Endothelial cell of umbilical vein (primary cell): ENCODE results near the gene CCDC93. TPM values are rescaled to one million over a fixed set of nuclear protein-coding genes. Genes with fewer than 3 reads are reported as not detected.

Experiments used
- BruUV-seq: library from RNA; stranded (reverse); fragments of 400-500 nt; replicated peaks from 2 replicates; lab custom pipeline; 2021; lab: Mats Ljungman, UMichigan
- CTCF ChIA-PET: fragments of 300-600, 350-600 bp; sonication (Branson Sonifier 250); formaldehyde crosslinking; loops from one replicate; lab custom pipeline; 2021; ENCODE audit warnings: antibody characterized with exemption, inconsistent platforms; lab: Charles Lee
- POLR2A ChIA-PET: fragments of 300-600, 350-600 bp; sonication (Branson Sonifier 250); formaldehyde crosslinking; loops from one replicate; lab custom pipeline; 2021; ENCODE audit warnings: antibody characterized with exemption, inconsistent platforms; lab: Charles Lee
- DNase-seq: peaks from one replicate; pipeline ENCODE4 v3.0.0-alpha.2; 2011; ENCODE audit warnings: low read depth, low spot score
- FAIRE-seq: peaks from 2 replicates; lab custom pipeline; 2011; peaks lifted over from hg19 to GRCh38; lab: Jason Lieb, UNC
- H2AFZ ChIP-seq: 2 replicates; pipeline ENCODE4 v1.6.0; 2012; ENCODE audit warnings: low read depth, low read length, control low read depth, inconsistent platforms
- H3K27ac ChIP-seq: 2 replicates; pipeline ENCODE4 v1.5.1; 2011; ENCODE audit warnings: low read depth, mild to moderate bottlenecking, control low read depth, low read length, moderate library complexity; ENCODE audit not compliant: insufficient read depth
- H3K27me3 ChIP-seq, 2 experiments: 2 replicates each; pipeline versions ENCODE4 v1.6.0 to v1.6.1; 2011; ENCODE audit warnings: low read length in 2 of 2, mixed read lengths in 1 of 2; ENCODE audit not compliant: control insufficient read depth in 2 of 2, insufficient read depth in 2 of 2
- H3K36me3 ChIP-seq, 2 experiments: 2 replicates in 1 of 2; 3 replicates in 1 of 2; pipeline ENCODE4 v1.5.1; 2011; ENCODE audit warnings: low read length in 2 of 2, mild to moderate bottlenecking in 1 of 2, moderate library complexity in 1 of 2; ENCODE audit not compliant: control insufficient read depth in 2 of 2, insufficient read depth in 2 of 2; ENCODE audit errors: extremely low read depth in 1 of 2
- H3K4me1 ChIP-seq: 3 replicates; pipeline ENCODE4 v1.5.1; 2011; ENCODE audit warnings: mild to moderate bottlenecking, low read length; ENCODE audit not compliant: control insufficient read depth, insufficient read depth; ENCODE audit errors: extremely low read depth
- H3K4me2 ChIP-seq: 2 replicates; pipeline ENCODE4 v1.6.1; 2011; ENCODE audit warnings: low read length, control low read depth, mixed read lengths; ENCODE audit not compliant: insufficient read depth
- H3K4me3 ChIP-seq, 3 experiments: fragments of 200-600 bp in 1 of 3; sonication (generic), shearing (Covaris generic) in 1 of 3; replicated peaks in 1 of 3; 2 replicates each; pipeline ENCODE4 v1.5.1; 2011 to 2016; ENCODE audit warnings: control low read depth in 3 of 3, low read length in 3 of 3, mild to moderate bottlenecking in 2 of 3, inconsistent platforms in 1 of 3, low read depth in 1 of 3, moderate library complexity in 1 of 3; ENCODE audit not compliant: insufficient read depth in 1 of 3
- H3K79me2 ChIP-seq: 2 replicates; pipeline ENCODE4 v1.6.0; 2012; ENCODE audit warnings: low read length, inconsistent platforms; ENCODE audit not compliant: control insufficient read depth, insufficient read depth
- H3K9ac ChIP-seq: replicated peaks from 2 replicates; pipeline ENCODE3; 2011; ENCODE audit warnings: low read length, control low read depth; ENCODE audit not compliant: insufficient read depth; ENCODE audit errors: extremely low read depth
- H3K9me1 ChIP-seq: replicated peaks from 3 replicates; pipeline ENCODE4 v1.6.0; 2011; ENCODE audit warnings: mild to moderate bottlenecking, low read length; ENCODE audit not compliant: control insufficient read depth, insufficient read depth; ENCODE audit errors: extremely low read depth
- H3K9me3 ChIP-seq: replicated peaks from 2 replicates; pipeline ENCODE4 v1.5.1; 2012; ENCODE audit warnings: low read length, inconsistent platforms; ENCODE audit not compliant: control insufficient read depth, insufficient read depth
- H4K20me1 ChIP-seq: replicated peaks from 2 replicates; pipeline ENCODE3; 2011; ENCODE audit warnings: mild to moderate bottlenecking, low read length; ENCODE audit not compliant: control insufficient read depth, insufficient read depth; ENCODE audit errors: extremely low read depth
- EZH2 ChIP-seq: IDR thresholded peaks from 2 replicates; pipeline ENCODE4 v1.6.1; 2012; ENCODE audit warnings: borderline replicate concordance, low read depth, mild to moderate bottlenecking, moderate library complexity, low read length, inconsistent platforms; ENCODE audit not compliant: severe bottlenecking
- FOS ChIP-seq: IDR thresholded peaks from 2 replicates; pipeline ENCODE4 v1.6.1; 2011; ENCODE audit warnings: mild to moderate bottlenecking, low read length, moderate library complexity, borderline replicate concordance; ENCODE audit not compliant: insufficient read depth
- GATA2 ChIP-seq: IDR thresholded peaks from 2 replicates; pipeline ENCODE4 v1.7.0; 2011; ENCODE audit warnings: low read depth, mild to moderate bottlenecking, moderate library complexity, mixed read lengths, low read length; ENCODE audit not compliant: insufficient read length, insufficient read depth
- JUN ChIP-seq: IDR thresholded peaks from 2 replicates; pipeline ENCODE4 v1.6.1; 2011; ENCODE audit warnings: borderline replicate concordance, low read depth; ENCODE audit not compliant: insufficient read length, insufficient read depth
- MYC ChIP-seq: IDR thresholded peaks from one replicate; pipeline ENCODE4 v1.6.1; 2011; ENCODE audit warnings: mild to moderate bottlenecking, low read depth, low read length
- POLR2A ChIP-seq: IDR thresholded peaks from 2 replicates; pipeline ENCODE4 v1.6.1; 2012; ENCODE audit warnings: low read depth, mild to moderate bottlenecking, control low read depth, low read length
- POLR2AphosphoS5 ChIP-seq: IDR thresholded peaks from 2 replicates; pipeline ENCODE4 v1.6.1; 2012; ENCODE audit warnings: low read depth, mild to moderate bottlenecking, control low read depth, low read length, moderate library complexity; ENCODE audit not compliant: insufficient read depth
- dilution Hi-C: fragments of 300-500 bp; cut with MboI; formaldehyde crosslinking; loops from one replicate; pipeline ENCODE4 v1.15.0; 2019; ENCODE audit warnings: low sequenced_read_pairs; ENCODE audit not compliant: extremely low pct_ligation_motif_present
- intact Hi-C: fragments of 100-400 bp; cut with micrococcal nuclease; formaldehyde crosslinking; loops from one replicate; pipeline ENCODE4 v1.10.0; 2022
- polyA plus RNA-seq, 4 experiments: library from polyadenylated mRNA; depleted of rRNA in 3 of 4; stranded (reverse) in 3 of 4; unstranded in 1 of 4; fragments of >200 nt; gene quantifications; 2 replicates each; pipeline versions ENCODE4 v1.2.1 to v1.2.3, GENCODE V29; 2011 to 2012; ENCODE audit warnings: missing spikeins in 1 of 4
- total RNA-seq: library from RNA; stranded (reverse); gene quantifications from 2 replicates; pipeline ENCODE4 v1.2.3, GENCODE V29; 2021
- TF ChIP-seq, protein P1 (sequence below): IDR thresholded peaks from 2 replicates; pipeline ENCODE4 v1.6.1; 2011; ENCODE audit not compliant: insufficient read depth, insufficient read length
- TF ChIP-seq, protein P2 (sequence below), 2 donors: IDR thresholded peaks; 1 replicate in 1 of 2; 2 replicates in 1 of 2; pipeline ENCODE4 v1.5.1; 2011; ENCODE audit warnings: low read length in 2 of 2, mild to moderate bottlenecking in 2 of 2, moderate library complexity in 2 of 2, control low read depth in 1 of 2, inconsistent platforms in 1 of 2, low read depth in 1 of 2; ENCODE audit not compliant: insufficient read depth in 1 of 2; ENCODE audit errors: extremely low read depth in 1 of 2

The CCDC93 gene
- total and polyA plus RNA-seq, 2 donors (not counting 3 experiments of a cell fraction or from before 2014, with no cell fraction given), result 13.8 to 35.1 TPM

DNA sequence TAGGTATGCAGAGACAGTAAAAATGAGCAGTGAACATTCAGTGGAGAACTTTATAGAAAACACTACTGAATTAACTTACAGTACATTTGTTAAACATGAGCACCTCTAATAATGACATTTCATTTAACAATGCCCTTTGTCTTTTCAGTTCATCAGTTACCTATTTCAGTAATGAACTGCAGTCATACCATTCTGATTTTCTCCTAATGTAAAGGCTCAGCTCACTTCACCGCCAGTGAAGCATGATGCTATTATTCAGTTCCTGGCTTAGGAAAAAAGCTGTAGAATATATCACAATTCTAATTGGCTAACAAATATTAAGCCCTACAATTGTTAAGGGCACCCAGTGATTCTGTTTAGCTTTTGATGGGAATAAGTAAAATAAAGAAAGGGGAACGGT lies 37.1 kb upstream of the CCDC93 start:
- Histone ChIP-seq H4K20me1 (no peaks in the 10 kb centered on the region), H3K36me3 (no peaks in the 10 kb centered on the region), H3K27ac (no peak overlapping the region), H3K9ac (no peak overlapping the region), H3K9me1 (no peaks in the 10 kb centered on the region), H3K4me2 (no peak overlapping the region), H3K9me3 (no peaks in the 10 kb centered on the region), H3K79me2 (no peaks in the 10 kb centered on the region), H3K4me3 (no peak overlapping the region), H3K4me1 (peaks cover 26% of the 10 kb centered on the region), H3K27me3 (peaks cover 8% of the 10 kb centered on the region in 2 experiments), H2AFZ (no peak overlapping the region)
- dilution Hi-C loops, result no loop called here
- DNase-seq (no peak), FAIRE-seq (no peak)
- no TSS peak for BruUV-seq
- CTCF ChIA-PET, result interaction anchor here (0.6 to 4.0 kb wide), 11 partner anchors 10 to 812 kb away, joined by 3 to 15 read pairs (median 4); no protein-coding TSS in a partner anchor
- intact Hi-C loops, result no loop called here
- TF ChIP-seq POLR2AphosphoS5 (no peak), MYC (no peak), FOS (no peak), JUN (no peak), POLR2A (no peak), GATA2 (no peak), EZH2 (no peak)
- TF ChIP-seq, protein P1, sequence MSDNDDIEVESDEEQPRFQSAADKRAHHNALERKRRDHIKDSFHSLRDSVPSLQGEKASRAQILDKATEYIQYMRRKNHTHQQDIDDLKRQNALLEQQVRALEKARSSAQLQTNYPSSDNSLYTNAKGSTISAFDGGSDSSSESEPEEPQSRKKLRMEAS, result no peak
- TF ChIP-seq, protein P2, sequence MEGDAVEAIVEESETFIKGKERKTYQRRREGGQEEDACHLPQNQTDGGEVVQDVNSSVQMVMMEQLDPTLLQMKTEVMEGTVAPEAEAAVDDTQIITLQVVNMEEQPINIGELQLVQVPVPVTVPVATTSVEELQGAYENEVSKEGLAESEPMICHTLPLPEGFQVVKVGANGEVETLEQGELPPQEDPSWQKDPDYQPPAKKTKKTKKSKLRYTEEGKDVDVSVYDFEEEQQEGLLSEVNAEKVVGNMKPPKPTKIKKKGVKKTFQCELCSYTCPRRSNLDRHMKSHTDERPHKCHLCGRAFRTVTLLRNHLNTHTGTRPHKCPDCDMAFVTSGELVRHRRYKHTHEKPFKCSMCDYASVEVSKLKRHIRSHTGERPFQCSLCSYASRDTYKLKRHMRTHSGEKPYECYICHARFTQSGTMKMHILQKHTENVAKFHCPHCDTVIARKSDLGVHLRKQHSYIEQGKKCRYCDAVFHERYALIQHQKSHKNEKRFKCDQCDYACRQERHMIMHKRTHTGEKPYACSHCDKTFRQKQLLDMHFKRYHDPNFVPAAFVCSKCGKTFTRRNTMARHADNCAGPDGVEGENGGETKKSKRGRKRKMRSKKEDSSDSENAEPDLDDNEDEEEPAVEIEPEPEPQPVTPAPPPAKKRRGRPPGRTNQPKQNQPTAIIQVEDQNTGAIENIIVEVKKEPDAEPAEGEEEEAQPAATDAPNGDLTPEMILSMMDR (IDR thresholded peaks at IDR 0.05; ENCODE audit: extremely low read depth in 1 of 2, insufficient read depth in 1 of 2, low read depth in 1 of 2, low read length in 2 of 2), result no peak
- POLR2A ChIA-PET, result no interaction called here
